GM19455 (cell line): ENCODE results near the gene GUCY2D.
"Not testable (repeated sequence)": the region's sequence is repeated elsewhere in the genome, so short reads cannot be mapped to it uniquely, and the experiment has no call there.

Experiments used
- ATAC-seq: cut with Tn5 transposase; IDR thresholded peaks from one replicate; pipeline ENCODE4 v1.9.1; 2021; ENCODE audit not compliant: unreplicated experiment

The GUCY2D gene

GRCh38 chr17:8041249-8041928 lies 39.0 kb downstream of the GUCY2D start:
- ATAC-seq: no peak

- no peak for ATAC-seq
Observed at GRCh38 chr17:8041979-8042378, 39.6 kb downstream of the GUCY2D start.

- no peak for ATAC-seq
Observed at GRCh38 chr17:8044819-8045810, 42.7 kb downstream of the GUCY2D start.

GRCh38 chr17:8046306-8046928 lies 44.0 kb downstream of the GUCY2D start:
- ATAC-seq: no peak

GRCh38 chr17:8046929-8047768 lies 44.7 kb downstream of the GUCY2D start:
- ATAC-seq: no peak

GRCh38 chr17:8047769-8048110 lies 45.3 kb downstream of the GUCY2D start:
- no peak for ATAC-seq

- no peak for ATAC-seq
Observed at GRCh38 chr17:8048236-8048635, 45.8 kb downstream of the GUCY2D start.

GRCh38 chr17:8048736-8049135 lies 46.3 kb downstream of the GUCY2D start:
- ATAC-seq: no peak

GRCh38 chr17:8051831-8052230 lies 49.4 kb downstream of the GUCY2D start:
- no peak for ATAC-seq

GRCh38 chr17:8052256-8053252 lies 50.1 kb downstream of the GUCY2D start:
- no peak for ATAC-seq

- ATAC-seq: no peak
Observed at GRCh38 chr17:8053600-8053999, 51.2 kb downstream of the GUCY2D start.

- ATAC-seq: no peak
Observed at GRCh38 chr17:8055851-8056231, 53.4 kb downstream of the GUCY2D start.

- ATAC-seq: no peak
Observed at GRCh38 chr17:8056232-8056975, 54.0 kb downstream of the GUCY2D start.

GRCh38 chr17:8056976-8057625 lies 54.7 kb downstream of the GUCY2D start:
- no peak for ATAC-seq

- ATAC-seq: no peak
Observed at GRCh38 chr17:8057691-8058114, 55.3 kb downstream of the GUCY2D start.

- no peak for ATAC-seq
Observed at GRCh38 chr17:8059131-8059530, 56.7 kb downstream of the GUCY2D start.

- no peak for ATAC-seq
Observed at GRCh38 chr17:8060274-8060673, 57.9 kb downstream of the GUCY2D start.

- ATAC-seq: not testable (repeated sequence)
Observed at GRCh38 chr17:8061851-8062250, 59.4 kb downstream of the GUCY2D start.
